Fibroblast of mammary gland (primary cell): ENCODE measurements around the gene RAPSN.

Experiments
- DNase-seq: peaks from one replicate; pipeline ENCODE4 v3.0.0-alpha.2; 2010; ENCODE audit warnings: low read depth
- H3K4me3 ChIP-seq: 2 replicates; pipeline ENCODE4 v1.5.1; 2011; ENCODE audit warnings: low read depth, mild to moderate bottlenecking, low read length, moderate library complexity; ENCODE audit not compliant: control insufficient read depth
- TF ChIP-seq, protein P1 (sequence below): conservative IDR thresholded peaks from 2 replicates; pipeline ENCODE4 v1.5.1; 2011; ENCODE audit warnings: low read depth, low read length, inconsistent platforms; ENCODE audit not compliant: control insufficient read depth, insufficient read depth

RAPSN gene

GRCh38 chr11:47478651-47479329, 29.9 kb upstream of the RAPSN start:
- DNase-seq, result no peak
- TF ChIP-seq, protein P1, sequence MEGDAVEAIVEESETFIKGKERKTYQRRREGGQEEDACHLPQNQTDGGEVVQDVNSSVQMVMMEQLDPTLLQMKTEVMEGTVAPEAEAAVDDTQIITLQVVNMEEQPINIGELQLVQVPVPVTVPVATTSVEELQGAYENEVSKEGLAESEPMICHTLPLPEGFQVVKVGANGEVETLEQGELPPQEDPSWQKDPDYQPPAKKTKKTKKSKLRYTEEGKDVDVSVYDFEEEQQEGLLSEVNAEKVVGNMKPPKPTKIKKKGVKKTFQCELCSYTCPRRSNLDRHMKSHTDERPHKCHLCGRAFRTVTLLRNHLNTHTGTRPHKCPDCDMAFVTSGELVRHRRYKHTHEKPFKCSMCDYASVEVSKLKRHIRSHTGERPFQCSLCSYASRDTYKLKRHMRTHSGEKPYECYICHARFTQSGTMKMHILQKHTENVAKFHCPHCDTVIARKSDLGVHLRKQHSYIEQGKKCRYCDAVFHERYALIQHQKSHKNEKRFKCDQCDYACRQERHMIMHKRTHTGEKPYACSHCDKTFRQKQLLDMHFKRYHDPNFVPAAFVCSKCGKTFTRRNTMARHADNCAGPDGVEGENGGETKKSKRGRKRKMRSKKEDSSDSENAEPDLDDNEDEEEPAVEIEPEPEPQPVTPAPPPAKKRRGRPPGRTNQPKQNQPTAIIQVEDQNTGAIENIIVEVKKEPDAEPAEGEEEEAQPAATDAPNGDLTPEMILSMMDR, result no peak
- no peak overlapping the region for H3K4me3 ChIP-seq

GRCh38 chr11:47477753-47478152, 28.8 kb upstream of the RAPSN start:
- H3K4me3 ChIP-seq, result no peak overlapping the region
- no peak for DNase-seq
- TF ChIP-seq, protein P1, result no peak

DNA sequence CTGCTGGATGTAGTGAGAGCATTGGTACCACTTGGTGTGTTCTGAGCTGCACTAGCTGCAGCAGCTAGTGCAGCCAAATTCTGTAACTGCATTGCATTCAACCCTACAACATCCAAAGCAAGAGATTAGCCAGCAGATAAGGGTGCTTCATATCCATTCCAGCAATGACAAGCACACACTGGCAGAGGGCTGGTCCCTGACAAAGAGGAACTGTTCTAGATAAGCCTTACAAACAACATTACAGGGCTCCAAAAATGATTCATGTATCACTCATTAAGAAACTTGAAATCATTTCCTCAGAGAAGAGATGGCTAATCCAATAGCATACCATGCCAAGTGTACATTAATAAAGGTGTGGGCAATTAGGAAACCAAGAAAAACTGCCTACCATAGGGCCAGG, 28.4 kb upstream of the RAPSN start:
- peak; percentile 45 for DNase-seq
- TF ChIP-seq, protein P1, result no peak
- H3K4me3 ChIP-seq, result no peak overlapping the region

GRCh38 chr11:47470671-47471070, 21.7 kb upstream of the RAPSN start:
- no peak for DNase-seq
- no peak overlapping the region for H3K4me3 ChIP-seq
- TF ChIP-seq, protein P1, result no peak

DNA sequence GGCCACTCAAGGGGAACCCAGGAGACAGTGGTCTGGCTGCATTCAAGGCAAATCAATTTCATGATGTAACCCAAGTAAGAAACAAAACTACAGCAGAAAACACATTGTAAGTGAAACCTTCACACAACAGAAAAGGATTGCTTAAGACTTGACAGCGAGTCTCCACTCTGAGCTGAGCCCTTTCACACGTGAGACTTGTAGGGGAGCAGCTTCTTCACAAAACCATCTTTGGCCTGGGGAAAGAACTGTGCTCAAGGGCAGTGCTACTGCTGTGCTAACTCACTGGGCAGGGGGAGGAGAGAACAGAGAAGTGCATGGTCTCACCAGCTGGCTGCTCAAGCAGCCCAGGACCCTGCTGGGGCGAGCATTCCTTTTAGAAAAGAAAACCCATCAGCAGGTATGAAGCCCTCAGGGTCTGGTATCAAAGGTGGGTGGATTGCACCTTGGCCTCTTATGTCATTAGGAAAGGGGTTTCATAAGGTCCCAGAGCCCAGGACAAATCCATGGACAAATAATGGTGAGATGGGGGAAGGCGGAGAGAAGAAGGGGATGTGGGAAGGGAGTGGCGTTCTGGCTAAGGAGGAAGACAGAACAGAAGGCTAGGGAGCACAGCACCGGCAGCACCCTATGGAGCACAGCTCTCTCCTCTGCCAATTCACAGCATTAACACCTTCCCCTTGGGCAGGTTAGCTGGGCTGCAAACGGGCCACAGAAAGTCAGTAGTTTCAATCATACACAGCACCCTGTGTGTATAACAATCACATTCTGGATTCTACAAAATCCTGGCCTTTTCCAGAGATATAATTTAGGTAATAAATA, 20.6 kb upstream of the RAPSN start:
- H3K4me3 ChIP-seq, result no peak overlapping the region
- TF ChIP-seq, protein P1, result no peak
- DNase-seq, result peak; percentile 62

DNA sequence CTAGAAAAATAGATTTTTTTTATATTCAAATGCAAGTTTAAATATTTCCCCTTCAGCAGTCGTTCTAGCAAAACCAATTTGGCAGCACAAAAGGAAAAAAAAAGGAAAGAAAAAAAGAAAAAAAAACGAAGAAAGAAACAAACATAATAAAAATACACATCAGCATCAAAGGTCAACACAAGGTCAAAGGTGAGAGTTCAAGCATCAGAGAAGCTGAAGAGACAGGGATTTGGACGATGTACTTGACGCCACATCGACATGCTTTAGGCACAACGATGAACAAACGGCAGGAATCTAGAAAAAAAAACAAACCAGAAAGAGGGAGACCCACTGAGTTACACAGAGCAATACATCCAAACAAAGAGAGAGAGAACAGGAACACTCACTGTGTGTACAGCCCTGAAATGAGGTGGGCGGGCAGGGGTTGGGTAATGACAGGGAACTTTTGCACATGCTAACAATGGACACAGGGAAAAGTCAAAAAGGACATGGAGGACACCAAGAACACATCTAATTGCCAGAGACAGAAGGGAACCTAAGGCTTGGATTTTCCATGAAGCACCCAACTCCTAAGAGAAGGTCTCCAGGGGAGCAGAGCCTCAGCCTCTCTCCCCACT, 19.8 kb upstream of the RAPSN start:
- peak; percentile 39 for DNase-seq
- TF ChIP-seq, protein P1, result no peak
- H3K4me3 ChIP-seq, result no peak overlapping the region
